Mesothelial cell of epicardium (in vitro differentiated cells): ENCODE results near the gene COL16A1. TPM values are rescaled to one million over a fixed set of nuclear protein-coding genes. Genes with fewer than 3 reads are reported as not detected.

ENCODE experiments used
- DNase-seq, 2 experiments: peaks; one replicate each; pipeline ENCODE4 v3.0.0; 2021; ENCODE audit warnings: low spot score in 2 of 2; ENCODE audit not compliant: unreplicated experiment in 2 of 2
- H3K27ac Mint-ChIP-seq: 2 replicates; pipeline ENCODE4 v1.8.0; 2021; ENCODE audit warnings: mixed read lengths
- H3K27me3 Mint-ChIP-seq: 2 replicates; pipeline ENCODE4 v1.8.0; 2021; ENCODE audit warnings: low read depth, mixed read lengths
- H3K36me3 Mint-ChIP-seq: 2 replicates; pipeline ENCODE4 v1.8.0; 2021; ENCODE audit warnings: mixed read lengths
- H3K4me1 Mint-ChIP-seq: 2 replicates; pipeline ENCODE4 v1.8.0; 2021; ENCODE audit warnings: mixed read lengths
- H3K4me3 Mint-ChIP-seq: 2 replicates; pipeline ENCODE4 v1.8.0; 2021; ENCODE audit warnings: mild to moderate bottlenecking, moderate library complexity, mixed read lengths
- H3K9me3 Mint-ChIP-seq: 2 replicates; pipeline ENCODE4 v1.8.0; 2021; ENCODE audit warnings: mixed read lengths
- CTCF ChIP-seq: fragments of 200-600 bp; sonication (generic); IDR thresholded peaks from one replicate; pipeline ENCODE4 v1.5.0; 2021; ENCODE audit warnings: antibody characterized with exemption; ENCODE audit not compliant: unreplicated experiment
- total RNA-seq: library from RNA; stranded (reverse); gene quantifications from 3 replicates; pipeline ENCODE4 v1.2.1, GENCODE V29; 2021

COL16A1 gene
- total RNA-seq, 1 donor from 2014 or later, result 389 TPM

GRCh38 chr1:31615939-31616338 is 87.9 kb downstream of the COL16A1 start:
- Mint-ChIP-seq H3K36me3 (no peaks in the 10 kb centered on the region), H3K27me3 (peaks cover 20% of the 10 kb centered on the region), H3K4me1 (peaks cover 8% of the 10 kb centered on the region), H3K4me3 (no peak overlapping the region), H3K9me3 (peaks cover 4% of the 10 kb centered on the region), H3K27ac (no peak overlapping the region)
- TF ChIP-seq CTCF, result no peak
- DNase-seq, result no peak

GRCh38 chr1:31615414-31615813 is 88.4 kb downstream of the COL16A1 start:
- no peak for TF ChIP-seq CTCF
- H3K9me3 Mint-ChIP-seq, result peaks cover 4% of the 10 kb centered on the region
- H3K4me3 Mint-ChIP-seq, result no peak overlapping the region
- peaks cover 11% of the 10 kb centered on the region for H3K4me1 Mint-ChIP-seq
- no peak for DNase-seq
- peaks cover 20% of the 10 kb centered on the region for H3K27me3 Mint-ChIP-seq
- H3K36me3 Mint-ChIP-seq, result no peaks in the 10 kb centered on the region
- no peak overlapping the region for H3K27ac Mint-ChIP-seq

GRCh38 chr1:31614414-31615005 is 89.3 kb downstream of the COL16A1 start:
- Mint-ChIP-seq H3K4me3 (no peak overlapping the region), H3K36me3 (no peaks in the 10 kb centered on the region), H3K9me3 (peaks cover 4% of the 10 kb centered on the region), H3K27me3 (peaks cover 20% of the 10 kb centered on the region), H3K27ac (no peak overlapping the region), H3K4me1 (peaks cover 17% of the 10 kb centered on the region)
- DNase-seq, result no peak
- no peak for TF ChIP-seq CTCF

GRCh38 chr1:31609514-31610118 is 94.2 kb downstream of the COL16A1 start:
- Mint-ChIP-seq H3K4me1 (peaks cover 17% of the 10 kb centered on the region), H3K36me3 (no peaks in the 10 kb centered on the region), H3K27ac (no peak overlapping the region), H3K9me3 (peaks cover 4% of the 10 kb centered on the region), H3K4me3 (no peak overlapping the region), H3K27me3 (no peaks in the 10 kb centered on the region)
- no peak for DNase-seq
- no peak for TF ChIP-seq CTCF

- H3K9me3 Mint-ChIP-seq, result peaks cover 4% of the 10 kb centered on the region
- no peak for DNase-seq
- H3K4me3 Mint-ChIP-seq, result no peak overlapping the region
- no peak overlapping the region for H3K27ac Mint-ChIP-seq
- TF ChIP-seq CTCF, result no peak
- H3K4me1 Mint-ChIP-seq, result peaks cover 13% of the 10 kb centered on the region
- no peaks in the 10 kb centered on the region for H3K27me3 Mint-ChIP-seq
- H3K36me3 Mint-ChIP-seq, result no peaks in the 10 kb centered on the region
Measured at GRCh38 chr1:31607360-31607759, 96.5 kb downstream of the COL16A1 start.
